Testis (tissue), 2 donors: ENCODE results near the gene ADGRG3.

Source experiments
- POLR2A ChIP-seq: fragments of 450-650 bp; IDR thresholded peaks from one replicate; pipeline ENCODE4 v1.6.1; 2017; ENCODE audit warnings: antibody characterized with exemption, mild to moderate bottlenecking, moderate library complexity
- TF ChIP-seq, protein P1 (sequence below), 3 experiments: fragments of 450-650 bp in 2 of 3; fragments of 200-600 bp in 1 of 3; sonication (generic) in 1 of 3; IDR thresholded peaks; one replicate each; pipeline ENCODE4 v1.5.1; 2016 to 2019; ENCODE audit warnings: antibody characterized with exemption in 3 of 3, mild to moderate bottlenecking in 2 of 3, moderate library complexity in 1 of 3

- TF ChIP-seq, protein P1, sequence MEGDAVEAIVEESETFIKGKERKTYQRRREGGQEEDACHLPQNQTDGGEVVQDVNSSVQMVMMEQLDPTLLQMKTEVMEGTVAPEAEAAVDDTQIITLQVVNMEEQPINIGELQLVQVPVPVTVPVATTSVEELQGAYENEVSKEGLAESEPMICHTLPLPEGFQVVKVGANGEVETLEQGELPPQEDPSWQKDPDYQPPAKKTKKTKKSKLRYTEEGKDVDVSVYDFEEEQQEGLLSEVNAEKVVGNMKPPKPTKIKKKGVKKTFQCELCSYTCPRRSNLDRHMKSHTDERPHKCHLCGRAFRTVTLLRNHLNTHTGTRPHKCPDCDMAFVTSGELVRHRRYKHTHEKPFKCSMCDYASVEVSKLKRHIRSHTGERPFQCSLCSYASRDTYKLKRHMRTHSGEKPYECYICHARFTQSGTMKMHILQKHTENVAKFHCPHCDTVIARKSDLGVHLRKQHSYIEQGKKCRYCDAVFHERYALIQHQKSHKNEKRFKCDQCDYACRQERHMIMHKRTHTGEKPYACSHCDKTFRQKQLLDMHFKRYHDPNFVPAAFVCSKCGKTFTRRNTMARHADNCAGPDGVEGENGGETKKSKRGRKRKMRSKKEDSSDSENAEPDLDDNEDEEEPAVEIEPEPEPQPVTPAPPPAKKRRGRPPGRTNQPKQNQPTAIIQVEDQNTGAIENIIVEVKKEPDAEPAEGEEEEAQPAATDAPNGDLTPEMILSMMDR (IDR thresholded peaks at IDR 0.05) = no peak
- TF ChIP-seq POLR2A = no peak
These were observed 4.7 kb downstream of the ADGRG3 start for GRCh38 chr16:57672824-57673223.
